ENCODE data around the gene ZNF154. TPM values are rescaled to one million over a fixed set of nuclear protein-coding genes. Genes with fewer than 3 reads are reported as not detected.

The ZNF154 gene
- polyA plus RNA-seq, 1 donor, result 20.3 TPM

DNA sequence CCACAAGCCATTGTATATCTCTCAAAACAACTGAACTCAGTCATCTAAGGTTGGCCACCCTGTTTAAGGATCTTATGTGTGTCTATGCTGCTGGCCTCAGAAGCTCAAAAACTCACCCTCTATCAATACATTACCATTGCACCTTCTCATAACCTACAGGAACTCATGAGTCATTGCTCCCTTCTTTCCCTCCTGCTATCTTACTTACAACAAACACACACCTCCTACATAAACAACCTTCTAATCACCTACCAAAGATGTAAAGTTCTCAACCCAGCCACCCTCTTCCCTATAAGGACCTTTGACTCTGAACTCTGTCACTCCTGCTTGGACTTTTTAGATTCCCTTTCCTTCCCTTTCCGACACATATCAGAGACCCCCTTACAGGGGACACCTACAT is 53.6 kb downstream of the ZNF154 start:
- Histone ChIP-seq H3K27me3 (ENCODE audit: control insufficient read depth, insufficient read depth, low read length) (peaks cover 2% of the 10 kb centered on the region), H3K27ac (ENCODE audit: low read length) (no peak overlapping the region), H3K36me3 (ENCODE audit: control insufficient read depth, insufficient read depth, low read length) (no peaks in the 10 kb centered on the region), H3K9me3 (ENCODE audit: control insufficient read depth, low read depth, low read length) (no peaks in the 10 kb centered on the region), H3K4me3 (ENCODE audit: low read length) (no peak overlapping the region), H3K4me1 (ENCODE audit: control insufficient read depth, insufficient read depth, low read length) (no peaks in the 10 kb centered on the region)
- WGBS (ENCODE audit: insufficient coverage, low lambda C conversion rate), result no CpG with 5 or more reads among the region's 1 CpG
- no peak for DNase-seq

DNA sequence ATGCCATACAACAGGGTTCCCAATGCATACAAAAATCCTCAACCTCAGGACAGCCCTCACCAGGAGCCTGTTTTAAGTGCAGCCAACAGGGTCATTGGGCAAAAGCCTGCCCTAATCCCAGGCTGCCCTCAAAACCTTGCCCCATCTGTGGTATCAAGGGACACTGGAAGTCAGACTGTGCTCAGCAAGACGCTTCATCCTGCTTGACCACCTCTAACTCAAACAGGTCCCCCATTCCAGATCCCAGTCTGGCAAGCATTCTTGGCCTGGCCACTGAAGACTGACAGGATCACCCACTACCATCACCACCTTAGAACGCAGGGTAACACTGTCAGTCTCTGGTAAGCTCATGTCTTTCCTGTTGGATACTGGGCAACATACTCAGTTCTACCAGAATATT is 55.3 kb downstream of the ZNF154 start:
- DNase-seq, result no peak
- Histone ChIP-seq H3K4me1 (ENCODE audit: control insufficient read depth, insufficient read depth, low read length) (no peaks in the 10 kb centered on the region), H3K27me3 (ENCODE audit: control insufficient read depth, insufficient read depth, low read length) (no peaks in the 10 kb centered on the region), H3K4me3 (ENCODE audit: low read length) (no peak overlapping the region), H3K27ac (ENCODE audit: low read length) (no peak overlapping the region), H3K36me3 (ENCODE audit: control insufficient read depth, insufficient read depth, low read length) (no peaks in the 10 kb centered on the region), H3K9me3 (ENCODE audit: control insufficient read depth, low read depth, low read length) (no peaks in the 10 kb centered on the region)
- 100% methylated on average over 1 of the region's 2 CpGs for WGBS (ENCODE audit: insufficient coverage, low lambda C conversion rate)

DNA sequence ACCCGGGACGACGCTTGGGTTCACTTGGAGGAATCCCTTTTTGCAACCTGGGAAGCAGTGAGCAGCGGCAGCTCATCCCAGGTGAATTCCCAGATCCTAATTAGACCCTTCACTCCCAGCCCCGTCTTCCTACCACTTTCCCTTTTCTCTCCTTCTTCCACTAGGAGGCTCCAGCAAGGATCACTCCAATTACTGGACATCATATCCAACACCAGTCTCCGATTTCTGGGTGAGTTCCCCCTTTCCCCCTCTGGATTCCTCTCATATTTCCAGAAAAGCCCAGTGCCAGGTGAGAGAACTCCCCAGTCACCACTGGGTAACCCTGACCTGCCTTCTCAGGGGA is 57.4 kb downstream of the ZNF154 start:
- no peak for DNase-seq
- Histone ChIP-seq H3K4me1 (ENCODE audit: control insufficient read depth, insufficient read depth, low read length) (no peaks in the 10 kb centered on the region), H3K9me3 (ENCODE audit: control insufficient read depth, low read depth, low read length) (no peaks in the 10 kb centered on the region), H3K27ac (ENCODE audit: low read length) (no peak overlapping the region), H3K27me3 (ENCODE audit: control insufficient read depth, insufficient read depth, low read length) (no peaks in the 10 kb centered on the region), H3K4me3 (ENCODE audit: low read length) (no peak overlapping the region), H3K36me3 (ENCODE audit: control insufficient read depth, insufficient read depth, low read length) (no peaks in the 10 kb centered on the region)
- no CpG with 5 or more reads among the region's 6 CpGs for WGBS (ENCODE audit: insufficient coverage, low lambda C conversion rate)

DNA sequence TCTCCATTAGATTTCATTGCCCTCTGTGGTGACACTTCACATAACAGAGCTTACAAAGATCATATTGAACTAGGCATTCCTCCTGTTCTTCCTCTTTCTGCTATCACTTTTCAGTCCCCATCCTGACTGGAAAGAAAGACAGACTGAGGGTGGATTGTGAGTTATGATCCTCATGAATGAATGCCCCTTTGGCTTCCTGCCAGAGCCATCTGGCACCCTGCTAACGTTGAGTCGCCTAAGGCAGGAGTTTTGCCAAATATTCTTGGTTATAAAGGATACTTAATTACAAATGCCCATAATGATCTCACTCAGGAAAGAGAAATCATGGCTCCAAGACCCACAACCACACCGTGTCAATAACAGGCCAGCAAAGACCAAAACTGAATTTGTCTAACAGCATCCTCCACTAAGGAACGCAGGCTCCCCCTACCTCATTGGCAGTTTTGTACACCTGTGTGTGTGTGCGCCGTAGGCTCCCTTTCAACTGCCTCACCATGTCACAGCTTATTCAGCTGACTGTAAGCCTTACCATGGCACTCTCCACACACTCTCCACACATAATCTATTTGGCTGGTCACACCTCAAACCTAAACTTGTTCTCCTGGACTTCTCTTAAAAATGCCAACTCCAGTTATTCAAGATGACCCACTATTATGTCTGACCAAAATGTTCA is 60.5 kb downstream of the ZNF154 start:
- no peak for DNase-seq
- Histone ChIP-seq H3K9me3 (ENCODE audit: control insufficient read depth, low read depth, low read length) (peaks cover 10% of the 10 kb centered on the region), H3K4me3 (ENCODE audit: low read length) (no peak overlapping the region), H3K27me3 (ENCODE audit: control insufficient read depth, insufficient read depth, low read length) (no peaks in the 10 kb centered on the region), H3K36me3 (ENCODE audit: control insufficient read depth, insufficient read depth, low read length) (no peaks in the 10 kb centered on the region), H3K4me1 (ENCODE audit: control insufficient read depth, insufficient read depth, low read length) (no peaks in the 10 kb centered on the region), H3K27ac (ENCODE audit: low read length) (no peak overlapping the region)
- no CpG with 5 or more reads among the region's 6 CpGs for WGBS (ENCODE audit: insufficient coverage, low lambda C conversion rate)

Other genes with a start within 250 kb of the ZNF154 start
- gene ZNF772, start 231.6 kb downstream of the ZNF154 start, polyA plus RNA-seq, result 12.2 TPM
- 13.6 TPM for gene ZNF419, start 221.5 kb downstream of the ZNF154 start, polyA plus RNA-seq
- gene ZNF773, start 209.3 kb downstream of the ZNF154 start, polyA plus RNA-seq, result 11.8 TPM
- gene ZNF549, start 181.8 kb downstream of the ZNF154 start, polyA plus RNA-seq, result 11.8 TPM
- gene ZNF550, start 149.3 kb downstream of the ZNF154 start, polyA plus RNA-seq, result 16.2 TPM
- gene ZNF416, start 130.3 kb downstream of the ZNF154 start, polyA plus RNA-seq, result 6.0 TPM
- 8.7 TPM for gene ZIK1, start 125.1 kb downstream of the ZNF154 start, polyA plus RNA-seq
- 4.1 TPM for gene ZNF530, start 109.3 kb downstream of the ZNF154 start, polyA plus RNA-seq
- gene ZNF134, start 95.0 kb downstream of the ZNF154 start, polyA plus RNA-seq, result 18.3 TPM
- 23.8 TPM for gene ZNF211, start 76.0 kb downstream of the ZNF154 start, polyA plus RNA-seq
- 0.25 TPM for gene ZSCAN4, start 40.3 kb downstream of the ZNF154 start, polyA plus RNA-seq
- gene ZNF551, start 27.2 kb downstream of the ZNF154 start, polyA plus RNA-seq, result 11.3 TPM
- gene ZNF671, start 18.4 kb upstream of the ZNF154 start, polyA plus RNA-seq, result 15.9 TPM
- gene ZNF776, start 37.6 kb upstream of the ZNF154 start, polyA plus RNA-seq, result 21.3 TPM
- 18.6 TPM for gene ZNF586, start 60.5 kb upstream of the ZNF154 start, polyA plus RNA-seq
- gene ZNF552, start 105.7 kb upstream of the ZNF154 start, polyA plus RNA-seq, result 40.9 TPM
- 21.3 TPM for gene ZNF587B, start 121.1 kb upstream of the ZNF154 start, polyA plus RNA-seq
- gene ZNF587, start 140.7 kb upstream of the ZNF154 start, polyA plus RNA-seq, result 61.1 TPM
- 54.3 TPM for gene ZNF814, start 179.8 kb upstream of the ZNF154 start, polyA plus RNA-seq
- 34.8 TPM for gene ZNF417, start 207.4 kb upstream of the ZNF154 start, polyA plus RNA-seq
- 16.5 TPM for gene ZNF418, start 226.2 kb upstream of the ZNF154 start, polyA plus RNA-seq
- gene ZNF256, start 238.5 kb upstream of the ZNF154 start, polyA plus RNA-seq, result 7.7 TPM